ENCODE data around the gene ZMYND19.

GRCh38 chr9:137558127-137558526 lies 32.2 kb downstream of the ZMYND19 start:
- TF ChIP-seq CTCF (IDR thresholded peaks at IDR 0.05; ENCODE audit: low read depth, low read length, poor library complexity, severe bottlenecking) (no peak), EZH2phosphoT487 (IDR thresholded peaks at IDR 0.05; ENCODE audit: borderline replicate concordance, low read length) (no peak)
